Gastroesophageal sphincter (tissue), 4 donors: ENCODE data around the gene ACOXL. TPM values are rescaled to one million over a fixed set of nuclear protein-coding genes. Genes with fewer than 3 reads are reported as not detected.

Experiments
- ATAC-seq: fragments of 150-250 bp; one replicate; pipeline ENCODE4 v1.9.1; 2016; ENCODE audit warnings: mild to moderate bottlenecking, moderate library complexity
- H3K27ac ChIP-seq, 4 donors: fragments of 200-600 bp; sonication (generic) in 3 of 4; 1 replicate in 3 of 4; 2 replicates in 1 of 4; pipeline ENCODE4 v1.5.1; 2016 to 2019
- H3K27me3 ChIP-seq: fragments of 200-600 bp; sonication (generic); one replicate; pipeline ENCODE4 v1.5.1; 2019
- H3K36me3 ChIP-seq, 2 donors: fragments of 200-600 bp; sonication (generic); one replicate each; pipeline ENCODE4 v1.5.1; 2019; ENCODE audit warnings: control low read depth in 1 of 2
- H3K4me1 ChIP-seq, 3 donors: fragments of 200-600 bp; sonication (generic); 1 replicate in 2 of 3; 2 replicates in 1 of 3; pipeline ENCODE4 v1.5.1; 2016 to 2019; ENCODE audit warnings: control low read depth in 2 of 3
- H3K4me3 ChIP-seq, 2 donors: fragments of 200-600 bp; sonication (generic); one replicate each; pipeline ENCODE4 v1.5.1; 2019; ENCODE audit warnings: mild to moderate bottlenecking in 1 of 2, moderate library complexity in 1 of 2
- H3K9me3 ChIP-seq, 3 donors: fragments of 200-600 bp; sonication (generic); one replicate each; pipeline ENCODE4 v1.5.1; 2017 to 2019; ENCODE audit warnings: control low read depth in 2 of 3
- CTCF ChIP-seq, 4 experiments: fragments of 200-600 bp in 2 of 4; fragments of 450-650 bp in 2 of 4; sonication (generic) in 1 of 4; IDR thresholded peaks; one replicate each; pipeline ENCODE4 v1.5.1; 2017 to 2019; ENCODE audit warnings: antibody characterized with exemption in 4 of 4, mild to moderate bottlenecking in 2 of 4, moderate library complexity in 2 of 4
- EP300 ChIP-seq: sonication (generic); formaldehyde crosslinking; IDR thresholded peaks from one replicate; pipeline ENCODE4 v1.6.1; 2017; ENCODE audit warnings: antibody characterized with exemption, mild to moderate bottlenecking
- POLR2A ChIP-seq, 2 donors: fragments of 450-650 bp; IDR thresholded peaks; one replicate each; pipeline ENCODE4 v1.6.1; 2017; ENCODE audit warnings: antibody characterized with exemption in 2 of 2, mild to moderate bottlenecking in 2 of 2, moderate library complexity in 1 of 2
- POLR2AphosphoS5 ChIP-seq: sonication (generic); formaldehyde crosslinking; IDR thresholded peaks from one replicate; pipeline ENCODE4 v1.6.1; 2017; ENCODE audit warnings: antibody characterized with exemption
- WGBS, 2 donors: methylation state at CpG; one replicate each; pipeline ENCODE4 v1.1.5; 2018; ENCODE audit warnings: low coverage in 1 of 2; 5-methylcytosine and 5-hydroxymethylcytosine counted together
- total RNA-seq, 4 donors: library from RNA; depleted of rRNA; stranded (reverse); fragments of >200 nt; gene quantifications; one replicate each; pipeline ENCODE4 v1.1.0, GENCODE V29; 2016

ACOXL gene
- total RNA-seq, 4 donors from 2014 or later, result not detected

GRCh38 chr2:110891626-110892025 lies 159.3 kb downstream of the ACOXL start:
- Histone ChIP-seq H3K9me3 (peaks cover 0 to 6% (median 0%) of the 10 kb centered on the region in 3 donors), H3K4me1 (no peaks in the 10 kb centered on the region), H3K27ac (no peak overlapping the region), H3K4me3 (no peak overlapping the region), H3K36me3 (no peaks in the 10 kb centered on the region), H3K27me3 (no peaks in the 10 kb centered on the region)
- WGBS, 2 donors, result no CpG with 5 or more reads among the region's 1 CpG
- no peak for ATAC-seq
- no peak for TF ChIP-seq EP300
- no peak for TF ChIP-seq POLR2A (IDR thresholded peaks at IDR 0.05)
- TF ChIP-seq POLR2AphosphoS5, result no peak
- TF ChIP-seq CTCF (IDR thresholded peaks at IDR 0.05), result no peak

- Histone ChIP-seq H3K27ac (no peak overlapping the region), H3K4me1 (no peaks in the 10 kb centered on the region), H3K36me3 (no peaks in the 10 kb centered on the region), H3K27me3 (no peaks in the 10 kb centered on the region), H3K9me3 (peaks cover 0 to 6% (median 0%) of the 10 kb centered on the region in 3 donors), H3K4me3 (no peak overlapping the region)
- TF ChIP-seq CTCF (IDR thresholded peaks at IDR 0.05), result no peak
- no peak for TF ChIP-seq EP300
- no peak for TF ChIP-seq POLR2AphosphoS5
- no peak for TF ChIP-seq POLR2A (IDR thresholded peaks at IDR 0.05)
- ATAC-seq, result no peak
- 72 to 92% methylated on average over 3 of the region's 3 CpGs for WGBS, 2 donors
Measured at GRCh38 chr2:110896226-110896625, 163.9 kb downstream of the ACOXL start.

- Histone ChIP-seq H3K27me3 (no peaks in the 10 kb centered on the region), H3K9me3 (peaks cover 0 to 6% (median 0%) of the 10 kb centered on the region in 3 donors), H3K4me1 (no peaks in the 10 kb centered on the region), H3K4me3 (no peak overlapping the region), H3K27ac (no peak overlapping the region), H3K36me3 (no peaks in the 10 kb centered on the region)
- ATAC-seq, result no peak
- WGBS, 2 donors, result 35 to 58% methylated on average over 2 of the region's 2 CpGs
- TF ChIP-seq POLR2AphosphoS5 (no peak), CTCF (IDR thresholded peaks at IDR 0.05) (no peak), EP300 (no peak), POLR2A (IDR thresholded peaks at IDR 0.05) (no peak)
Measured at GRCh38 chr2:110897966-110898365, 165.6 kb downstream of the ACOXL start.

- H3K36me3 ChIP-seq, result no peaks in the 10 kb centered on the region
- no peak overlapping the region for H3K4me3 ChIP-seq
- H3K27ac ChIP-seq, result no peak overlapping the region
- TF ChIP-seq EP300 (no peak), CTCF (IDR thresholded peaks at IDR 0.05) (no peak), POLR2AphosphoS5 (no peak), POLR2A (IDR thresholded peaks at IDR 0.05) (no peak)
- no peak for ATAC-seq
- H3K27me3 ChIP-seq, result no peaks in the 10 kb centered on the region
- no peaks in the 10 kb centered on the region for H3K4me1 ChIP-seq
- peaks cover 0 to 3% (median 0%) of the 10 kb centered on the region in 3 donors for H3K9me3 ChIP-seq
- 75 to 77% methylated on average over 2 of the region's 2 CpGs for WGBS, 2 donors
Measured at GRCh38 chr2:110900191-110900590, 167.8 kb downstream of the ACOXL start.

GRCh38 chr2:110903548-110903947 lies 171.2 kb downstream of the ACOXL start:
- H3K27ac ChIP-seq, result no peak overlapping the region
- 57 to 75% methylated on average over 1 of the region's 3 CpGs for WGBS, 2 donors
- no peak for ATAC-seq
- H3K27me3 ChIP-seq, result no peaks in the 10 kb centered on the region
- TF ChIP-seq EP300 (no peak), CTCF (IDR thresholded peaks at IDR 0.05) (no peak), POLR2AphosphoS5 (no peak), POLR2A (IDR thresholded peaks at IDR 0.05) (no peak)
- no peak overlapping the region for H3K4me3 ChIP-seq
- no peaks in the 10 kb centered on the region for H3K4me1 ChIP-seq
- no peaks in the 10 kb centered on the region for H3K9me3 ChIP-seq
- H3K36me3 ChIP-seq, result no peaks in the 10 kb centered on the region
